Stimulated activated CD8-positive, alpha-beta memory T cell treated with anti-CD3 and anti-CD28 coated beads, Interleukin-12 subunit alpha, Interleukin-12 subunit beta, amount 100 ng/mL, for 4 hours (primary cell): ENCODE data around the gene PSMB2.

ENCODE experiments used
- DNase-seq: peaks from one replicate; pipeline ENCODE4 v3.0.0-alpha.2; 2020; ENCODE audit warnings: low read depth

Gene PSMB2

DNA sequence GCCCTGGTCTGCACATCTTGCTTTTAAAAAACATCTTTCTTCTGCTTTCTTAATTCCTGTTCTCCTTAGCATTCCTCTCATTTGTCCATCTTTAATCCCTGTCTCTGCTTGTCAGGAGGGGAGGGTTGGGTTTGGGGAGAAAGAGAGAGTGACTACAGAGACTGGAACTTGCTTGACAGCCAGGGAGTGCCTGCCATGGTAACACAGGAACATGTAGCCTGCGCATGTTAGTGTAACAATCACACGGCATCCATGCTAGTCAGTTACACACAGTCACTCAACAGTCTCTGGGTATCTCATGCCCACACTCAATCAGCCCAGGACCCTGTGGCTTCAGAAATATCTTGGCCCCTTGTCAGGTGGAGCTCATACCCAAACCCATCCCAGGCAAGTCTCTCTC, 69.0 kb downstream of the PSMB2 start:
- DNase-seq = no peak

- no peak for DNase-seq
These were observed 70.1 kb downstream of the PSMB2 start for GRCh38 chr1:35571263-35571662.

GRCh38 chr1:35570589-35571137, 70.7 kb downstream of the PSMB2 start:
- DNase-seq = no peak

- DNase-seq = no peak
These were observed 71.4 kb downstream of the PSMB2 start for GRCh38 chr1:35569936-35570335.

DNA sequence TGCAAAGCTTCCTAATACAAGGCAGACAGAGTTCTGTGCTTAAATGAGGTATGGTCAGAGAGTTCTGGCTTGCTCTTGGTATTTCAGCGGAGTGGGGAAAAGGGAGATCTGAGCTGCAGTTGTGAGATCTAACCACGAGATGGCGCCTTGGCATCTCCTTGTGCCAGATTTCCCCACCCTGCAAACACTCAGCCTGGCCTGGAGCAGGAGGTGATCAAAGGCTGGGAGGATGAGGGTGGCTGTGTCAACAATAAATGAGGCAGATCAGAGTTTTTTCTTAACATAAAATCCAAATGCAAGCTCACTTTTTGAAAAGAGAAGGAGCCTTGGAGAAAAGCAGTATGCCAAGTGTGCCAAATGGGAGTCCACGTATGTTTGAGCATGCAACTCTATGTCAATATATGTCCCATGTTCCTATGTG, 72.3 kb downstream of the PSMB2 start:
- DNase-seq = no peak

GRCh38 chr1:35567947-35568558, 73.3 kb downstream of the PSMB2 start:
- DNase-seq = no peak

DNA sequence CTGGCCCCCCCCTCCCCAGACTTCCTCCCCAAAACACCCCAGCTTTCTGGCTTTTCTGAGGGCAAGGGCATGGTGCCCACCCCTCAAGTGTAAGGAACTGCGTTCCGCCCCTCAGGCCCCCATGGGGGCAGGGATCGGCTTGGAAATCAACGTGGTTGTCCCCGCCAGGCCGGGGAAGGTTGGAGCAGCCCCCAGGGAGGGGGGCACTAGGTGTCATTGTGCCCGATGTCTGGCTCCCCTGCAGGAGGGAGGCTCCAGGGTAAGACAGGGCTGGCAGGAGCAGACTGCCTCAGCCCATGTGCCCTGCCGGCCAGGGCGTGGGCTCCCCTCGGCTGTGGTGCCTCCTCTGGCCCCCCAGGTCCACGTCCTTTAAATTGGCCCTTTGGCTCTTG, 75.6 kb downstream of the PSMB2 start:
- no peak for DNase-seq

DNA sequence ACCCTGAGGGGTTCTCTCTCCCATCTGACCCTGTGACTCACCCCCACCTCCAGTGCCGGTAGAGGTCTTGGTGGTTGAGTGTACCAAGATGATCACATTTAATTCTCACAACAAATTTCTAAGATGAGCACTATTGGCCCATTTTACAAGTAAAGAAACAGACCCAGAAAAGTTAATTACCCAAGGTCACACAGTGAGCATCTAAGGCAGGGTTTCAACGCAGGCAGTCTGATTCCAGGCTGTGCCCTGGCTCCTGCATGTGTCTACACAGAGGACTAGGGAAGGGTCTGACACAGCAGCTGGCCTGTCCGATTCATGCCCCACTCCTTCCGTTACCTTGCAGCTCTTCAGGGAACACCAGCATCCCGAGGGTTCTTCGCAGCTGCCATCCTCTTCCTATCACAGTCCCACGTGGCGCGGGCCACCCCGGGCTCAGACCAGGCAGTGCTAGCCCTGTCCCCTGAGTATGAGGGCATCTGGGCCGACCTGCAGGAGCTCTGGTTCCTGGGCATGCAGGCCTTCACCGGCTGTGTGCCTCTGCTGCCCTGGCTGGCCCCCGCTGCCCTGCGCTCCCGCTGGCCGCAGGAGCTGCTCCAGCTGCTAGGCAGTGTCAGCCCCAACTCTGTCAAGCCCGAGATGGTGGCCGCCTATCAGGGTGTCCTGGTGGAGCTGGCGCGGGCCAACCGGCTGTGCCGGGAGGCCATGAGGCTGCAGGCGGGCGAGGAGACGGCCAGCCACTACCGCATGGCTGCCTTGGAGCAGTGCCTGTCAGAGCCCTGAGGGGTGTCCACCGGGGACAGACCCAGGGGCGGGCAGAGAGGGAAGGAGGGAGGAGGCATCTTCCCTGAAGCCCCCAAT, 76.2 kb downstream of the PSMB2 start:
- DNase-seq = no peak

- DNase-seq = peak; percentile 50
These were observed 77.1 kb downstream of the PSMB2 start for GRCh38 chr1:35564037-35564883.

DNA sequence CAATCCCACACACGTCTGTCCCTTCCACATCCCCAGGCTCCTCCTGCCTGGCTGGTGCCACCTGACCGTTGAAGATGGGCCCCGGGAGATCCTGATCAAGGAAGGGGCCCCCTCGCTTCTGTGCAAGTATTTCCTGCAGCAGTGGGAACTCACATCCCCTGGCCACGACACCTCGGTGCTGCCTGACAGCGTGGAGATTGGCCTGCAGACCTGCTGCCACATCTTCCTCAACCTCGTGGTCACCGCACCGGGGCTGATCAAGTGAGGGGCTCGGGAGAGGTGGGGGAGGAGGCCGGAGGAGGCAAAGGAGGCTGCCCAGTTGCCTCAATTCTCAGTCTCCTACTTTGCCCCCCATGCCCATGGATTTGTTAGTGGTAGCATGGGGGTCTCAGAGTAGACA, 78.2 kb downstream of the PSMB2 start:
- DNase-seq = no peak

DNA sequence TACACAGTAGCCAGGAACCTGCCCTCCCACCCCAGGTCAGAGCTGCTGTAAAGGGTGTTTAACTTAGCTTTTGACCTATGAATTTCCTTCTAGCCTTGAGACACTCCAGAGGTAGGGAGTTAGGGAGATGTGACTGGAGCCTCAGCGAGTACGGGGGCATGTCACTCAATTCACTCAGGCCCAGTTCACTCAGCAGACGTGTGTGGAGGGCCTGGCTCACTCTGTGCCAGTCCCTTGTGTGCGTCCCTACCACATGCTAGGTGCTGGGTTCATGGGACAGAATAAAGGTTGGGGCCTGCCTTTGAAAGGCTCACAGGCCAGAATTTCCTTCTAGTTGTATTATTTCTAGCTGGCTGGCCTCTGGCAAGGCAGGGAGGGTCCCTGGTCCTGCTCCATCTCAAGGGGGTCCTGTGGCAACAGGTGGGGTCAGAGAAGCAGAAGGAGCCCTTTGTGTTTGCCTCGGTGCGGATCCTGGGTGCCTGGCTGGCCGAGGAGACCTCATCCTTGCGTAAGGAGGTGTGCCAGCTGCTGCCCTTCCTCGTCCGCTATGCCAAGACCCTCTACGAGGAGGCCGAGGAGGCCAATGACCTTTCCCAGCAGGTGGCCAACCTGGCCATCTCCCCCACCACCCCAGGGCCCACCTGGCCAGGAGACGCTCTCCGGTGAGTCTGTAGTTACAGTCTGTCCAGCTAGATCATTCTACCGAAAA, 79.2 kb downstream of the PSMB2 start:
- DNase-seq = no peak

GRCh38 chr1:35561297-35561971, 79.9 kb downstream of the PSMB2 start:
- DNase-seq = no peak

DNA sequence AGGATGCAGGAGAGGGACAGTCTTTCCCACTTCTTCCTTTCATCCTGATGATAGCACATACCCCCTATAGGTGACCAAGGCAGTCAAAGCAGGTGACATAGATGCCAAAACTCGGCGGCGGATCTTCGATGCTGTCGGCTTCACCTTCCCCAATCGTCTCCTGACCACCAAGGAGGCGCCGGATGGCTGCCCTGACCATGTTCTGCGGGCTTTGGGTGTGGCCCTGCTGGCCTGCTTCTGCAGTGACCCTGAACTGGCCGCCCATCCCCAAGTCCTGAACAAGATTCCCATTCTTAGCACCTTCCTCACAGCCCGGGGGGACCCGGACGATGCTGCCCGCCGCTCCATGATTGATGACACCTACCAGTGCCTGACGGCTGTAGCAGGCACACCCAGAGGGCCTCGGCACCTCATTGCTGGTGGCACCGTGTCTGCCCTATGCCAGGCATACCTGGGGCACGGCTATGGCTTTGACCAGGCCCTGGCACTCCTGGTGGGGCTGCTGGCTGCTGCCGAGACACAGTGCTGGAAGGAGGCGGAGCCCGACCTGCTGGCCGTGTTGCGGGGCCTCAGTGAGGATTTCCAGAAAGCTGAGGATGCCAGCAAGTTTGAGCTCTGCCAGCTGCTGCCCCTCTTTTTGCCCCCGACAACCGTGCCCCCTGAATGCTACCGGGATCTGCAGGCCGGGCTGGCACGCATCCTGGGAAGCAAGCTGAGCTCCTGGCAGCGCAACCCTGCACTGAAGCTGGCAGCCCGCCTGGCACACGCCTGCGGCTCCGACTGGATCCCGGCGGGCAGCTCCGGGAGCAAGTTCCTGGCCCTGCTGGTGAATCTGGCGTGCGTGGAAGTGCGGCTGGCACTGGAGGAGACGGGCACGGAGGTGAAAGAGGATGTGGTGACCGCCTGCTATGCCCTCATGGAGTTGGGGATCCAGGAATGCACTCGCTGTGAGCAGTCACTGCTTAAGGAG, 80.8 kb downstream of the PSMB2 start:
- no peak for DNase-seq

- DNase-seq = no peak
These were observed 81.9 kb downstream of the PSMB2 start for GRCh38 chr1:35559317-35559944.

- DNase-seq = no peak
These were observed 82.7 kb downstream of the PSMB2 start for GRCh38 chr1:35558374-35559316.

DNA sequence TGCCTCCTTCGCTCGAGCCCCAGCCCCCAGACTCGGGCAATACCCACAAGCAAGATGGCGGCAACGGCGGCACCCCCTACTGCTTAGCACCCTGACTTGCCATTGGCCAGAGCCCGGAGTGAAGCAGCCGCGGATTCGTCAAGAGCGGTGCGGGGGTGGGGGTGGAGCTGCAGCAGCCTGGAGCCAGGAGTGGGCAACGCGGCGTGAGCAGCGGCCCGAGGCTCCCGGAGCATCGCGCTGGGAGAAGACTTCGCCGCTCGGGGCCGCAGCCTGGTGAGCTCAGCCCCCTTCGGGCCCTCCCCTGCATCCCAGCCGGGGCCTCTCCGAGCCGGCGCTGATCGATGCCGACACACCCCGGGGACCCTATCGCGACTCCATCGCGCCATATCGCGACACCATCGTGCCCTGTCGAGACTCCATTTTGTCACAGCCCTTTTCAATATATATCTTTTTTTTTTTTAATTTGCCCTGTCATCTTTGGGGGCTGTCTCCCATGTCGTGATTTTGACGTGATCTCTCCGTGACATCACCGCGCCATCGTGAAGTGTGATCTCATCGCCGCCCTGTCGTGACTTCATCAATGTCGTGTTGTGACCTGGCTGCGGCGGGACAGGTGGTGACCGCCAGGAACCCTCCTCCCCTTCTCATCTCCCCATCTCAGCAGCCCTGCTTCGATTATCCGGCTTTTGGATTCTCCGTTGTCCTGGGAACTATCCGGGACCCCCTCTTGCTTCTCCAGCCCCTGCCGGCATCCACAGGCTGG, 83.5 kb downstream of the PSMB2 start, which contains the start of gene NCDN:
Gene NCDN, plus strand, starts transcription at position 189 of the 763 bp plus-strand sequence. Its CDS starts 392 bp downstream, at position 581.
- peak; percentile 94 for DNase-seq

GRCh38 chr1:35557118-35557610, 84.2 kb downstream of the PSMB2 start, which contains the start of gene KIAA0319L:
TSS of gene KIAA0319L (minus strand) at chr1:35557403. CDS start at chr1:35554491, 2,912 bp downstream.
- no peak for DNase-seq
